B cell (primary cell): Measurements from ENCODE around the gene SERPINA4.

Experiments
- EZH2 ChIP-seq: IDR thresholded peaks from 2 replicates; pipeline ENCODE4 v1.6.1; 2012; ENCODE audit warnings: borderline replicate concordance, low read depth, mild to moderate bottlenecking, moderate library complexity, low read length; ENCODE audit not compliant: insufficient read depth, poor library complexity, severe bottlenecking
- TF ChIP-seq, protein P1 (sequence below): fragments of 200-600 bp; IDR thresholded peaks from one replicate; pipeline ENCODE4 v1.8.0; 2022; ENCODE audit warnings: antibody characterized with exemption, mild to moderate bottlenecking

DNA sequence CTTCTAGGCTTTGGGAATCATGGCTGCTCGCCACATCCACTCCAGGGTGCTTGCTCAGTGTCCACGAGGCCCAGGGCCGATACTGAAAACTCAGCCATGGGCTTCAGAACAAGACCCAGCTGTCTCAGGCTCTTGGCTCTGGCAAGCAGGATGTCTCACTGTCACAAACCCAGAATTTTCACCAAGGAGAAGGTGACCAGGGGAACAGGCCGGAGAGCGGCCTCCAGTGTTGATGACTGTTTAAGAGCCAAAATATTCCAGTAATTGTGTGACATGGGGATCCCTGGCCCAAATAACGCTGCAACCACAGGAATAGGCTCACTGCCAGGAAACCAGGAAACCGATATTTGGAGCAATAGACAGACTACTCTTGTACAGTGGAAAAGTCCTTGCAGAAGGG lies 10.2 kb downstream of the SERPINA4 start:
- TF ChIP-seq, protein P1, sequence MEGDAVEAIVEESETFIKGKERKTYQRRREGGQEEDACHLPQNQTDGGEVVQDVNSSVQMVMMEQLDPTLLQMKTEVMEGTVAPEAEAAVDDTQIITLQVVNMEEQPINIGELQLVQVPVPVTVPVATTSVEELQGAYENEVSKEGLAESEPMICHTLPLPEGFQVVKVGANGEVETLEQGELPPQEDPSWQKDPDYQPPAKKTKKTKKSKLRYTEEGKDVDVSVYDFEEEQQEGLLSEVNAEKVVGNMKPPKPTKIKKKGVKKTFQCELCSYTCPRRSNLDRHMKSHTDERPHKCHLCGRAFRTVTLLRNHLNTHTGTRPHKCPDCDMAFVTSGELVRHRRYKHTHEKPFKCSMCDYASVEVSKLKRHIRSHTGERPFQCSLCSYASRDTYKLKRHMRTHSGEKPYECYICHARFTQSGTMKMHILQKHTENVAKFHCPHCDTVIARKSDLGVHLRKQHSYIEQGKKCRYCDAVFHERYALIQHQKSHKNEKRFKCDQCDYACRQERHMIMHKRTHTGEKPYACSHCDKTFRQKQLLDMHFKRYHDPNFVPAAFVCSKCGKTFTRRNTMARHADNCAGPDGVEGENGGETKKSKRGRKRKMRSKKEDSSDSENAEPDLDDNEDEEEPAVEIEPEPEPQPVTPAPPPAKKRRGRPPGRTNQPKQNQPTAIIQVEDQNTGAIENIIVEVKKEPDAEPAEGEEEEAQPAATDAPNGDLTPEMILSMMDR = no peak
- no peak for TF ChIP-seq EZH2
